SK-N-SH treated with all-trans-retinoic acid at 6 μM for 48 hours (cell line): ENCODE results near the gene CTAGE1.
A peak's percentile ranks its signal among the peaks of the same experiment; 100 is the strongest.

Source experiments
- ATAC-seq: fragments of 200-7000 bp; cut with Tn5 transposase; 3 replicates; pipeline ENCODE4 v1.9.1; 2020; ENCODE audit warnings: mild to moderate bottlenecking, moderate library complexity
- ARNTL ChIP-seq: fragments of 450-650 bp; formaldehyde crosslinking; IDR thresholded peaks from 2 replicates; pipeline ENCODE4 v1.5.0; 2020; ENCODE audit warnings: low read depth, mild to moderate bottlenecking, moderate library complexity, borderline replicate concordance
- BACH2 ChIP-seq: fragments of 250-450 bp; sonication (Bioruptor Pico); IDR thresholded peaks from 2 replicates; pipeline ENCODE4 v1.9.0; 2021; ENCODE audit warnings: mild to moderate bottlenecking, borderline replicate concordance
- CREB5 ChIP-seq: fragments of 250-450 bp; sonication (Bioruptor Pico); IDR thresholded peaks from 2 replicates; pipeline ENCODE4 v1.5.1; 2020; ENCODE audit warnings: low read depth, mild to moderate bottlenecking, moderate library complexity
- CSDC2 ChIP-seq: fragments of 250-450 bp; sonication (Bioruptor Pico); IDR thresholded peaks from 2 replicates; pipeline ENCODE4 v1.5.0; 2020; ENCODE audit warnings: mild to moderate bottlenecking, moderate library complexity
- CSRNP3 ChIP-seq: fragments of 250-450 bp; sonication (Bioruptor Pico); IDR thresholded peaks from 2 replicates; pipeline ENCODE4 v1.5.1; 2021; ENCODE audit warnings: mild to moderate bottlenecking, moderate library complexity
- GLIS3 ChIP-seq: fragments of 250-450 bp; sonication (Bioruptor Pico); IDR thresholded peaks from 2 replicates; pipeline ENCODE4 v1.5.0; 2020; ENCODE audit warnings: mild to moderate bottlenecking, moderate library complexity
- ISL1 ChIP-seq: fragments of 250-450 bp; sonication (Bioruptor Pico); IDR thresholded peaks from 2 replicates; pipeline ENCODE4 v2.1.2; 2022; ENCODE audit warnings: mild to moderate bottlenecking, moderate library complexity
- OSR1 ChIP-seq: fragments of 250-450 bp; sonication (Bioruptor Pico); IDR thresholded peaks from 2 replicates; pipeline ENCODE4 v1.8.0; 2022; ENCODE audit warnings: moderate library complexity, mild to moderate bottlenecking, inconsistent platforms
- PATZ1 ChIP-seq: fragments of 250-450 bp; sonication (Bioruptor Pico); IDR thresholded peaks from 2 replicates; pipeline ENCODE4 v1.8.0; 2020; ENCODE audit warnings: mild to moderate bottlenecking, moderate library complexity, borderline replicate concordance
- PPARA ChIP-seq: fragments of 250-450 bp; sonication (Bioruptor Pico); IDR thresholded peaks from 2 replicates; pipeline ENCODE4 v1.5.0; 2020; ENCODE audit warnings: mild to moderate bottlenecking, borderline replicate concordance
- RARB ChIP-seq: fragments of 250-450 bp; sonication (Bioruptor Pico); IDR thresholded peaks from 2 replicates; pipeline ENCODE4 v1.8.0; 2021; ENCODE audit warnings: mild to moderate bottlenecking, moderate library complexity
- SNAI2 ChIP-seq: fragments of 250-450 bp; sonication (Bioruptor Pico); IDR thresholded peaks from 2 replicates; pipeline ENCODE4 v1.5.0; 2020; ENCODE audit warnings: mild to moderate bottlenecking, moderate library complexity
- TCF4 ChIP-seq: fragments of 250-450 bp; sonication (Bioruptor Pico); IDR thresholded peaks from 2 replicates; pipeline ENCODE4 v1.8.0; 2021; ENCODE audit warnings: mild to moderate bottlenecking, moderate library complexity, borderline replicate concordance
- TOX ChIP-seq: fragments of 250-450 bp; sonication (Bioruptor Pico); IDR thresholded peaks from 2 replicates; pipeline ENCODE4 v1.8.0; 2021; ENCODE audit warnings: mild to moderate bottlenecking, moderate library complexity, borderline replicate concordance
- ZC3H10 ChIP-seq: fragments of 250-450 bp; sonication (Bioruptor Pico); IDR thresholded peaks from 2 replicates; pipeline ENCODE4 v1.5.1; 2021; ENCODE audit warnings: mild to moderate bottlenecking, moderate library complexity
- ZFP3 ChIP-seq: fragments of 250-450 bp; sonication (Bioruptor Pico); IDR thresholded peaks from 2 replicates; pipeline ENCODE4 v1.5.0; 2020; ENCODE audit warnings: mild to moderate bottlenecking, moderate library complexity
- ZFP30 ChIP-seq: fragments of 450-650 bp; formaldehyde crosslinking; IDR thresholded peaks from 2 replicates; pipeline ENCODE4 v1.5.0; 2022; ENCODE audit warnings: mild to moderate bottlenecking, moderate library complexity
- ZNF565 ChIP-seq: fragments of 450-650 bp; formaldehyde crosslinking; conservative IDR thresholded peaks from 2 replicates; pipeline ENCODE4 v1.5.0; 2020; ENCODE audit warnings: low read depth, mild to moderate bottlenecking, moderate library complexity
- TF ChIP-seq, protein P1 (sequence below): fragments of 250-450 bp; sonication (Bioruptor Pico); IDR thresholded peaks from 2 replicates; pipeline ENCODE4 v1.8.0; 2021; ENCODE audit warnings: low read depth, mild to moderate bottlenecking, moderate library complexity, borderline replicate concordance

CTAGE1 gene

GRCh38 chr18:22436136-22436535 lies 18.4 kb upstream of the CTAGE1 start:
- TF ChIP-seq PPARA (CRISPR knock-in tag), result no peak
- TF ChIP-seq GLIS3 (CRISPR knock-in tag), result no peak
- no peak for TF ChIP-seq CREB5 (CRISPR knock-in tag)
- no peak for TF ChIP-seq CSRNP3 (CRISPR knock-in tag)
- no peak for TF ChIP-seq ZFP3 (CRISPR knock-in tag)
- TF ChIP-seq BACH2 (CRISPR knock-in tag), result no peak
- no peak for TF ChIP-seq ZFP30 (CRISPR knock-in tag)
- TF ChIP-seq OSR1 (CRISPR knock-in tag), result no peak
- TF ChIP-seq, all 23 proteins: peak for 0

GRCh38 chr18:22434973-22435608 lies 17.4 kb upstream of the CTAGE1 start:
- TF ChIP-seq CSRNP3 (CRISPR knock-in tag) (no peak), ZFP3 (CRISPR knock-in tag) (no peak), RARB (no peak), ZC3H10 (CRISPR knock-in tag) (no peak), TOX (CRISPR knock-in tag) (no peak), PATZ1 (CRISPR knock-in tag) (no peak), OSR1 (CRISPR knock-in tag) (no peak), ZFP30 (CRISPR knock-in tag) (no peak)
- TF ChIP-seq, protein P1, sequence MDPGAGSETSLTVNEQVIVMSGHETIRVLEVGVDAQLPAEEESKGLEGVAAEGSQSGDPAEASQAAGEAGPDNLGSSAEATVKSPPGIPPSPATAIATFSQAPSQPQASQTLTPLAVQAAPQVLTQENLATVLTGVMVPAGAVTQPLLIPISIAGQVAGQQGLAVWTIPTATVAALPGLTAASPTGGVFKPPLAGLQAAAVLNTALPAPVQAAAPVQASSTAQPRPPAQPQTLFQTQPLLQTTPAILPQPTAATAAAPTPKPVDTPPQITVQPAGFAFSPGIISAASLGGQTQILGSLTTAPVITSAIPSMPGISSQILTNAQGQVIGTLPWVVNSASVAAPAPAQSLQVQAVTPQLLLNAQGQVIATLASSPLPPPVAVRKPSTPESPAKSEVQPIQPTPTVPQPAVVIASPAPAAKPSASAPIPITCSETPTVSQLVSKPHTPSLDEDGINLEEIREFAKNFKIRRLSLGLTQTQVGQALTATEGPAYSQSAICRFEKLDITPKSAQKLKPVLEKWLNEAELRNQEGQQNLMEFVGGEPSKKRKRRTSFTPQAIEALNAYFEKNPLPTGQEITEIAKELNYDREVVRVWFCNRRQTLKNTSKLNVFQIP (CRISPR knock-in tag), result no peak
- no peak for ATAC-seq

More at GRCh38 chr18:22436136-22436535, 18.4 kb upstream of the CTAGE1 start:
- no peak for ATAC-seq

- peak; percentile 34; the same call in 1 of the 3 replicates for ATAC-seq
- TF ChIP-seq CSRNP3 (CRISPR knock-in tag) (no peak), ZFP30 (CRISPR knock-in tag) (no peak), CREB5 (CRISPR knock-in tag) (no peak), SNAI2 (CRISPR knock-in tag) (no peak), ARNTL (CRISPR knock-in tag) (no peak), GLIS3 (CRISPR knock-in tag) (no peak), CSDC2 (CRISPR knock-in tag) (no peak), TCF4 (CRISPR knock-in tag) (no peak), ISL1 (CRISPR knock-in tag) (no peak), ZNF565 (CRISPR knock-in tag) (no peak)
These were observed 16.2 kb upstream of the CTAGE1 start for GRCh38 chr18:22433956-22434355.
